ENCODE measurements around the gene OLFM1.

OLFM1 gene

GRCh38 chr9:135090081-135090480 lies 2.6 kb downstream of the OLFM1 start:
- DNase-seq (ENCODE audit: low spot score), result no peak

GRCh38 chr9:135090547-135090946 lies 3.1 kb downstream of the OLFM1 start:
- DNase-seq (ENCODE audit: low spot score), result no peak

- DNase-seq (ENCODE audit: low spot score), result no peak
Observed at GRCh38 chr9:135091545-135091944, 4.1 kb downstream of the OLFM1 start.

- no peak for DNase-seq (ENCODE audit: low spot score)
Observed at GRCh38 chr9:135093111-135093510, 5.6 kb downstream of the OLFM1 start.

- DNase-seq (ENCODE audit: low spot score), result no peak
Observed at GRCh38 chr9:135093911-135094584, 6.6 kb downstream of the OLFM1 start.

GRCh38 chr9:135095470-135096407 lies 8.3 kb downstream of the OLFM1 start:
- no peak for DNase-seq (ENCODE audit: low spot score)

GRCh38 chr9:135096408-135096895 lies 9.0 kb downstream of the OLFM1 start:
- no peak for DNase-seq (ENCODE audit: low spot score)

GRCh38 chr9:135098400-135099105 lies 11.1 kb downstream of the OLFM1 start:
- no peak for DNase-seq (ENCODE audit: low spot score)

- DNase-seq (ENCODE audit: low spot score), result no peak
Observed at GRCh38 chr9:135099574-135099973, 12.1 kb downstream of the OLFM1 start.

GRCh38 chr9:135100241-135100681 lies 12.8 kb downstream of the OLFM1 start:
- DNase-seq (ENCODE audit: low spot score), result no peak

- no peak for DNase-seq (ENCODE audit: low spot score)
Observed at GRCh38 chr9:135100725-135101410, 13.4 kb downstream of the OLFM1 start.

- DNase-seq (ENCODE audit: low spot score), result no peak
Observed at GRCh38 chr9:135101486-135101885, 14.0 kb downstream of the OLFM1 start.

- DNase-seq (ENCODE audit: low spot score), result no peak
Observed at GRCh38 chr9:135101926-135102325, 14.5 kb downstream of the OLFM1 start.

- DNase-seq (ENCODE audit: low spot score), result no peak
Observed at GRCh38 chr9:135102331-135102730, 14.9 kb downstream of the OLFM1 start.

- DNase-seq (ENCODE audit: low spot score), result peak; percentile 35
Observed at GRCh38 chr9:135103001-135103446, 15.6 kb downstream of the OLFM1 start.

- no peak for DNase-seq (ENCODE audit: low spot score)
Observed at GRCh38 chr9:135103931-135104639, 16.6 kb downstream of the OLFM1 start.

GRCh38 chr9:135104761-135105160 lies 17.3 kb downstream of the OLFM1 start:
- DNase-seq (ENCODE audit: low spot score), result no peak

- DNase-seq (ENCODE audit: low spot score), result no peak
Observed at GRCh38 chr9:135105211-135105745, 17.8 kb downstream of the OLFM1 start.

GRCh38 chr9:135105938-135106491 lies 18.5 kb downstream of the OLFM1 start:
- DNase-seq (ENCODE audit: low spot score), result no peak

- no peak for DNase-seq (ENCODE audit: low spot score)
Observed at GRCh38 chr9:135106551-135107270, 19.2 kb downstream of the OLFM1 start.

Data from pons (tissue), 1 donor.